Stimulated activated effector memory CD8-positive, alpha-beta T cell treated with anti-CD3 and anti-CD28 coated beads, Interleukin-12 subunit alpha, Interleukin-12 subunit beta, amount 100 ng/mL, for 72 hours (primary cell): ENCODE results near the gene WASF1.
"Not testable (repeated sequence)": the region's sequence is repeated elsewhere in the genome, so short reads cannot be mapped to it uniquely, and the experiment has no call there.

Source experiments
- ATAC-seq: fragments of 150-1000 bp; cut with Tn5 transposase; 2 replicates; pipeline ENCODE4 v1.10.0; 2021
- DNase-seq, 2 donors: peaks; one replicate each; pipeline ENCODE4 v3.0.0; 2021 to 2022; ENCODE audit warnings: low spot score in 2 of 2
- H3K27ac Mint-ChIP-seq: one replicate; pipeline ENCODE4 v1.8.0; 2022; ENCODE audit warnings: mild to moderate bottlenecking, mixed read lengths
- H3K36me3 Mint-ChIP-seq: one replicate; pipeline ENCODE4 v1.8.0; 2022; ENCODE audit warnings: mild to moderate bottlenecking, mixed read lengths
- H3K4me1 Mint-ChIP-seq: one replicate; pipeline ENCODE4 v1.8.0; 2022; ENCODE audit warnings: mixed read lengths
- H3K4me3 Mint-ChIP-seq: one replicate; pipeline ENCODE4 v1.8.0; 2022; ENCODE audit warnings: mild to moderate bottlenecking, mixed read lengths
- H3K9me3 Mint-ChIP-seq: one replicate; pipeline ENCODE4 v1.8.0; 2022; ENCODE audit warnings: mixed read lengths

Gene WASF1

GRCh38 chr6:110121655-110122054, 57.8 kb downstream of the WASF1 start:
- not testable (repeated sequence) for H3K4me3 Mint-ChIP-seq, H3K36me3 Mint-ChIP-seq, H3K9me3 Mint-ChIP-seq, H3K27ac Mint-ChIP-seq, H3K4me1 Mint-ChIP-seq, DNase-seq, ATAC-seq

GRCh38 chr6:110116258-110116657, 63.2 kb downstream of the WASF1 start:
- no peaks in the 10 kb centered on the region for H3K36me3 Mint-ChIP-seq

GRCh38 chr6:110114004-110114403, 65.5 kb downstream of the WASF1 start:
- no peaks in the 10 kb centered on the region for H3K36me3 Mint-ChIP-seq
- DNase-seq (no peak), ATAC-seq (no peak)
- H3K4me3 Mint-ChIP-seq, result no peak overlapping the region
- H3K4me1 Mint-ChIP-seq, result no peaks in the 10 kb centered on the region
- no peak overlapping the region for H3K27ac Mint-ChIP-seq
- no peaks in the 10 kb centered on the region for H3K9me3 Mint-ChIP-seq

More at GRCh38 chr6:110116258-110116657, 63.2 kb downstream of the WASF1 start:
- H3K9me3 Mint-ChIP-seq, result no peaks in the 10 kb centered on the region
- DNase-seq, result no peak
- ATAC-seq, result no peak
- H3K4me1 Mint-ChIP-seq, result no peaks in the 10 kb centered on the region
- H3K4me3 Mint-ChIP-seq, result no peak overlapping the region
- H3K27ac Mint-ChIP-seq, result no peak overlapping the region

GRCh38 chr6:110105296-110105695, 74.2 kb downstream of the WASF1 start:
- no peak overlapping the region for H3K4me3 Mint-ChIP-seq
- no peaks in the 10 kb centered on the region for H3K9me3 Mint-ChIP-seq
- no peaks in the 10 kb centered on the region for H3K36me3 Mint-ChIP-seq
- H3K4me1 Mint-ChIP-seq, result no peaks in the 10 kb centered on the region
- H3K27ac Mint-ChIP-seq, result no peak overlapping the region
- DNase-seq, result no peak
- no peak for ATAC-seq

GRCh38 chr6:110103260-110103659, 76.2 kb downstream of the WASF1 start:
- Mint-ChIP-seq H3K4me3 (no peak overlapping the region), H3K27ac (no peak overlapping the region), H3K4me1 (no peaks in the 10 kb centered on the region), H3K36me3 (no peaks in the 10 kb centered on the region), H3K9me3 (no peaks in the 10 kb centered on the region)
- DNase-seq, result no peak
- peak; percentile 70 for ATAC-seq

- Mint-ChIP-seq H3K4me3 (no peak overlapping the region), H3K9me3 (no peaks in the 10 kb centered on the region), H3K4me1 (no peaks in the 10 kb centered on the region), H3K27ac (no peak overlapping the region), H3K36me3 (no peaks in the 10 kb centered on the region)
- ATAC-seq (peak; percentile 61), DNase-seq (no peak)
These were observed 77.1 kb downstream of the WASF1 start for GRCh38 chr6:110102411-110102810.

GRCh38 chr6:110101885-110102284, 77.6 kb downstream of the WASF1 start:
- DNase-seq, result no peak
- peak; percentile 11 for ATAC-seq
- H3K4me1 Mint-ChIP-seq, result no peaks in the 10 kb centered on the region
- no peaks in the 10 kb centered on the region for H3K36me3 Mint-ChIP-seq
- no peak overlapping the region for H3K4me3 Mint-ChIP-seq
- H3K27ac Mint-ChIP-seq, result no peak overlapping the region
- no peaks in the 10 kb centered on the region for H3K9me3 Mint-ChIP-seq

- H3K36me3 Mint-ChIP-seq, result no peaks in the 10 kb centered on the region
- H3K4me3 Mint-ChIP-seq, result no peak overlapping the region
- H3K4me1 Mint-ChIP-seq, result no peaks in the 10 kb centered on the region
- no peak overlapping the region for H3K27ac Mint-ChIP-seq
- no peak for DNase-seq
- H3K9me3 Mint-ChIP-seq, result no peaks in the 10 kb centered on the region
- no peak for ATAC-seq
These were observed 80.9 kb downstream of the WASF1 start for GRCh38 chr6:110098511-110099116.

GRCh38 chr6:110097443-110097842, 82.0 kb downstream of the WASF1 start:
- Mint-ChIP-seq H3K4me3 (no peak overlapping the region), H3K9me3 (no peaks in the 10 kb centered on the region), H3K4me1 (no peaks in the 10 kb centered on the region), H3K36me3 (no peaks in the 10 kb centered on the region), H3K27ac (no peak overlapping the region)
- ATAC-seq (no peak), DNase-seq (no peak)

GRCh38 chr6:110095935-110096334, 83.5 kb downstream of the WASF1 start:
- DNase-seq (no peak), ATAC-seq (no peak)
- no peak overlapping the region for H3K27ac Mint-ChIP-seq

GRCh38 chr6:110095101-110095500, 84.4 kb downstream of the WASF1 start:
- no peaks in the 10 kb centered on the region for H3K9me3 Mint-ChIP-seq
- no peaks in the 10 kb centered on the region for H3K4me1 Mint-ChIP-seq
- ATAC-seq, result no peak
- H3K4me3 Mint-ChIP-seq, result no peak overlapping the region
- no peak for DNase-seq
- H3K27ac Mint-ChIP-seq, result no peak overlapping the region
- H3K36me3 Mint-ChIP-seq, result no peaks in the 10 kb centered on the region

More at GRCh38 chr6:110095935-110096334, 83.5 kb downstream of the WASF1 start:
- Mint-ChIP-seq H3K36me3 (no peaks in the 10 kb centered on the region), H3K9me3 (no peaks in the 10 kb centered on the region), H3K4me1 (no peaks in the 10 kb centered on the region), H3K4me3 (no peak overlapping the region)

GRCh38 chr6:110093981-110094380, 85.5 kb downstream of the WASF1 start:
- H3K4me1 Mint-ChIP-seq, result no peaks in the 10 kb centered on the region
- DNase-seq (no peak), ATAC-seq (no peak)
- no peaks in the 10 kb centered on the region for H3K9me3 Mint-ChIP-seq
- H3K27ac Mint-ChIP-seq, result no peak overlapping the region
- H3K36me3 Mint-ChIP-seq, result no peaks in the 10 kb centered on the region
- H3K4me3 Mint-ChIP-seq, result no peak overlapping the region

- no peaks in the 10 kb centered on the region for H3K9me3 Mint-ChIP-seq
- H3K36me3 Mint-ChIP-seq, result no peaks in the 10 kb centered on the region
- no peak for DNase-seq
- no peak overlapping the region for H3K4me3 Mint-ChIP-seq
- H3K4me1 Mint-ChIP-seq, result no peaks in the 10 kb centered on the region
- no peak overlapping the region for H3K27ac Mint-ChIP-seq
- ATAC-seq, result no peak
These were observed 88.6 kb downstream of the WASF1 start for GRCh38 chr6:110090876-110091275.

GRCh38 chr6:110089323-110089722, 90.1 kb downstream of the WASF1 start:
- no peak overlapping the region for H3K27ac Mint-ChIP-seq
- DNase-seq, result no peak

GRCh38 chr6:110085285-110085684, 94.2 kb downstream of the WASF1 start:
- no peak for DNase-seq
- Mint-ChIP-seq H3K27ac (no peak overlapping the region), H3K9me3 (no peaks in the 10 kb centered on the region), H3K36me3 (no peaks in the 10 kb centered on the region), H3K4me3 (no peak overlapping the region), H3K4me1 (no peaks in the 10 kb centered on the region)
- no peak for ATAC-seq

More at GRCh38 chr6:110089323-110089722, 90.1 kb downstream of the WASF1 start:
- Mint-ChIP-seq H3K36me3 (no peaks in the 10 kb centered on the region), H3K4me3 (no peak overlapping the region), H3K9me3 (no peaks in the 10 kb centered on the region), H3K4me1 (no peaks in the 10 kb centered on the region)
- no peak for ATAC-seq

- Mint-ChIP-seq H3K4me1 (no peaks in the 10 kb centered on the region), H3K4me3 (no peak overlapping the region), H3K9me3 (no peaks in the 10 kb centered on the region), H3K36me3 (no peaks in the 10 kb centered on the region), H3K27ac (no peak overlapping the region)
- ATAC-seq (no peak), DNase-seq (no peak)
These were observed 95.4 kb downstream of the WASF1 start for GRCh38 chr6:110083875-110084585.
